ENCODE measurements around the gene HMOX1. TPM values are rescaled to one million over a fixed set of nuclear protein-coding genes. Genes with fewer than 3 reads are reported as not detected.

The HMOX1 gene
- total RNA-seq, 1 experiment from 2014 or later = 26.4 TPM

GRCh38 chr22:35424761-35425160 lies 43.9 kb downstream of the HMOX1 start:
- H3K36me3 ChIP-seq (ENCODE audit: control insufficient read depth in 1 of 2, insufficient read depth in 2 of 2, low read length in 2 of 2) = peaks cover 17 to 68% of the 10 kb centered on the region in 2 experiments
- H3K4me1 ChIP-seq (ENCODE audit: control insufficient read depth in 1 of 2, insufficient read depth in 2 of 2, low read length in 2 of 2) = peaks cover 17 to 18% of the 10 kb centered on the region in 2 experiments
- RAD21 ChIA-PET (ENCODE audit: low non-redundant PET in 1 of 2, low total read pairs in 2 of 2, uncharacterized antibody in 2 of 2, unreplicated experiment in 2 of 2) = no interaction called here
- H2AFZ ChIP-seq (ENCODE audit: low read depth, low read length, poor library complexity, severe bottlenecking) = no peak overlapping the region
- no peak overlapping the region for H3K9ac ChIP-seq (ENCODE audit: low read length)
- BruUV-seq (replicated peaks) = no TSS peak
- H3K9me3 ChIP-seq (ENCODE audit: control insufficient read depth in 1 of 2, insufficient read depth in 1 of 2, low read depth in 1 of 2, low read length in 2 of 2) = no peaks in the 10 kb centered on the region
- peaks cover 7% of the 10 kb centered on the region; the same call in 1 of the 2 replicates for H3K79me2 ChIP-seq (ENCODE audit: insufficient read depth, low read length)
- H3K27me3 ChIP-seq (ENCODE audit: insufficient read depth, low read length) = no peaks in the 10 kb centered on the region
- no peak for DNase-seq (ENCODE audit: low read depth, low spot score)
- POLR2A ChIA-PET = no interaction called here
- CTCF ChIA-PET = interaction anchor here (1.0 kb wide), 1 partner anchor 10 kb away, joined by 3 read pairs; no protein-coding TSS in a partner anchor
- H3K27ac ChIP-seq (ENCODE audit: low read depth, low read length) = no peak overlapping the region
- no peak overlapping the region for H3K4me3 ChIP-seq (replicated peaks in 1 of 2; ENCODE audit: low read depth in 1 of 2, low read length in 2 of 2)
- no peaks in the 10 kb centered on the region for H3K9me2 ChIP-seq (ENCODE audit: insufficient read depth)
- no peak for ATAC-seq
- TF ChIP-seq MAX (IDR thresholded peaks at IDR 0.05) = no peak
- TF ChIP-seq YY1 (IDR thresholded peaks at IDR 0.05; ENCODE audit: extremely low read depth, insufficient replicate concordance, low read depth, low read length) = no peak
- TF ChIP-seq SRF (IDR thresholded peaks at IDR 0.05; ENCODE audit: low read depth) = no peak
- TF ChIP-seq CEBPB (IDR thresholded peaks at IDR 0.05; ENCODE audit: low read depth) = no peak
- no peak for TF ChIP-seq CBX3 (IDR thresholded peaks at IDR 0.05; ENCODE audit: low read depth)
- TF ChIP-seq JUND (IDR thresholded peaks at IDR 0.05) = no peak
- TF ChIP-seq POLR2A (IDR thresholded peaks at IDR 0.05; ENCODE audit: borderline replicate concordance, extremely low read depth, insufficient read depth, insufficient read length) = no peak
- TF ChIP-seq RAD21 (IDR thresholded peaks at IDR 0.05; ENCODE audit: low read depth) = no peak
- TF ChIP-seq CTCF (IDR thresholded peaks at IDR 0.05 in 2 of 3, conservative IDR thresholded peaks at IDR 0.05 in 1 of 3; ENCODE audit: borderline replicate concordance in 1 of 3, insufficient read depth in 1 of 3, low read depth in 2 of 3, low read length in 2 of 3) = no peak
- no peak for TF ChIP-seq TCF7L2 (IDR thresholded peaks at IDR 0.05; ENCODE audit: borderline replicate concordance, extremely low read depth, insufficient read depth, insufficient read length)
- no peak for TF ChIP-seq POLR2AphosphoS5 (IDR thresholded peaks at IDR 0.05; ENCODE audit: low read depth, low read length)
- TF ChIP-seq ZNF274 (IDR thresholded peaks at IDR 0.05; ENCODE audit: low read depth, low read length) = no peak
- TF ChIP-seq, protein P1, sequence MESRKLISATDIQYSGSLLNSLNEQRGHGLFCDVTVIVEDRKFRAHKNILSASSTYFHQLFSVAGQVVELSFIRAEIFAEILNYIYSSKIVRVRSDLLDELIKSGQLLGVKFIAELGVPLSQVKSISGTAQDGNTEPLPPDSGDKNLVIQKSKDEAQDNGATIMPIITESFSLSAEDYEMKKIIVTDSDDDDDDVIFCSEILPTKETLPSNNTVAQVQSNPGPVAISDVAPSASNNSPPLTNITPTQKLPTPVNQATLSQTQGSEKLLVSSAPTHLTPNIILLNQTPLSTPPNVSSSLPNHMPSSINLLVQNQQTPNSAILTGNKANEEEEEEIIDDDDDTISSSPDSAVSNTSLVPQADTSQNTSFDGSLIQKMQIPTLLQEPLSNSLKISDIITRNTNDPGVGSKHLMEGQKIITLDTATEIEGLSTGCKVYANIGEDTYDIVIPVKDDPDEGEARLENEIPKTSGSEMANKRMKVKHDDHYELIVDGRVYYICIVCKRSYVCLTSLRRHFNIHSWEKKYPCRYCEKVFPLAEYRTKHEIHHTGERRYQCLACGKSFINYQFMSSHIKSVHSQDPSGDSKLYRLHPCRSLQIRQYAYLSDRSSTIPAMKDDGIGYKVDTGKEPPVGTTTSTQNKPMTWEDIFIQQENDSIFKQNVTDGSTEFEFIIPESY (IDR thresholded peaks at IDR 0.05; ENCODE audit: extremely low read depth, insufficient replicate concordance, low read length) = no peak
- TF ChIP-seq SIN3A (IDR thresholded peaks at IDR 0.05; ENCODE audit: low read depth) = no peak
- no peak for TF ChIP-seq EZH2phosphoT487 (IDR thresholded peaks at IDR 0.05; ENCODE audit: borderline replicate concordance)
- TF ChIP-seq SP1 (IDR thresholded peaks at IDR 0.05; ENCODE audit: low read depth) = no peak
- no peak for TF ChIP-seq FOSL1 (IDR thresholded peaks at IDR 0.05; ENCODE audit: low read depth)
- TF ChIP-seq, protein P2, sequence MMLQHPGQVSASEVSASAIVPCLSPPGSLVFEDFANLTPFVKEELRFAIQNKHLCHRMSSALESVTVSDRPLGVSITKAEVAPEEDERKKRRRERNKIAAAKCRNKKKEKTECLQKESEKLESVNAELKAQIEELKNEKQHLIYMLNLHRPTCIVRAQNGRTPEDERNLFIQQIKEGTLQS (IDR thresholded peaks at IDR 0.05) = no peak
- TF ChIP-seq ELF1 (IDR thresholded peaks at IDR 0.05; ENCODE audit: borderline replicate concordance, low read depth) = no peak
- 0 out of 2 replicates have a peak, but pooled peaks cover 3% of the 10 kb centered on the region for H4K20me1 ChIP-seq (ENCODE audit: insufficient read depth)
- intact Hi-C loops (cut with micrococcal nuclease) = no loop called here
- H3K4me2 ChIP-seq (ENCODE audit: low read length) = no peak overlapping the region

All from HCT116 (cell line).